ENCODE data around the gene CDKN1B. TPM values are rescaled to one million over a fixed set of nuclear protein-coding genes. Genes with fewer than 3 reads are reported as not detected.

The CDKN1B gene
- total RNA-seq, 1 experiment from 2014 or later: 27.7 TPM

DNA sequence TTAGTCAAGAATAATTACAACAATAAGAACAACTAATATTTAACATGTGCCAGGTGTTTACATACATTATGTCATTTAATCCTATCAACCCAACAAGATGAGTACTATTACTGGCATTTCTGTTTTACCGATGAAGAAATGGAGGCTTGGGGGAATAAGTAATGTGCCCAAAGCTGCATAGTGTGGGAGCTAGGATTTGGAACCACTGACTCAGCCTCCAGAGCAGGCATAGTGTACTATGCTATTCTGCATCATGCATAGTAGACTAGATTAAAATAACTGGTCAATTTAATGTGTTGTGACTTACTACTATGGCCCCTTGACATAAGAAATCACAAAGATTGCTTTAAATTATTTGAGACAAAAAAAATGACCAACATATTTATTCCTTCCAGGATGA is 30.7 kb upstream of the CDKN1B start:
- H3K9me3 Mint-ChIP-seq: no peaks in the 10 kb centered on the region
- H3K27ac Mint-ChIP-seq: peak overlapping the region in 1 of 3 experiments; percentile 88; a peak in 2 of 7 replicates

More for the DNA sequence above, 30.7 kb upstream of the CDKN1B start:
- Histone ChIP-seq H3K27ac (ENCODE audit: insufficient read length, low read depth, low read length) (no peak overlapping the region), H3K9me3 (ENCODE audit: control insufficient read depth, low read depth, low read length) (no peaks in the 10 kb centered on the region), H2BK20ac (ENCODE audit: low read depth, low read length, poor library complexity, severe bottlenecking) (no peak overlapping the region), H3K23ac (ENCODE audit: insufficient read length, low read depth, low read length) (no peak overlapping the region), H3K79me1 (ENCODE audit: insufficient read depth, low read depth, low read length, poor library complexity, severe bottlenecking) (no peaks in the 10 kb centered on the region), H4K5ac (ENCODE audit: insufficient read length, low read depth, low read length) (no peak overlapping the region), H3K4me2 (ENCODE audit: insufficient read depth, insufficient read length, low read length) (no peak overlapping the region), H2BK12ac (ENCODE audit: insufficient read length, low read depth, low read length) (no peak overlapping the region), H4K91ac (ENCODE audit: insufficient read length, low read depth, low read length) (no peak overlapping the region), H3K18ac (ENCODE audit: insufficient read length, low read depth, low read length) (no peak overlapping the region), H3K14ac (ENCODE audit: insufficient read depth, low read length) (no peak overlapping the region), H2BK15ac (ENCODE audit: low read depth, low read length) (no peak overlapping the region), H3K56ac (ENCODE audit: insufficient read length, low read depth, low read length) (no peak overlapping the region), H4K20me1 (ENCODE audit: control insufficient read depth, insufficient read depth, insufficient read length) (no peaks in the 10 kb centered on the region), H3K4me1 (ENCODE audit: insufficient read depth, low read length) (no peaks in the 10 kb centered on the region), H3K23me2 (ENCODE audit: insufficient read length, low read depth, low read length, poor library complexity, severe bottlenecking) (peaks cover 3% of the 10 kb centered on the region), H2AFZ (ENCODE audit: low read length) (no peak overlapping the region), H4K8ac (replicated peaks; ENCODE audit: insufficient read length, low read depth, low read length) (no peak overlapping the region), H3K79me2 (ENCODE audit: insufficient read depth, low read length) (no peaks in the 10 kb centered on the region; the same call in 1 of the 2 replicates), H2BK120ac (ENCODE audit: low read depth, low read length, poor library complexity, severe bottlenecking) (no peak overlapping the region), H2BK5ac (ENCODE audit: insufficient read length, low read length) (no peak overlapping the region), H3K9ac (ENCODE audit: extremely low read depth, insufficient read length, low read length) (no peak overlapping the region), H2AK5ac (ENCODE audit: insufficient read length, low read length) (no peak overlapping the region), H3K27me3 (ENCODE audit: insufficient read depth, low read length) (no peaks in the 10 kb centered on the region; the same call in 1 of the 2 replicates), H3K4ac (ENCODE audit: low read depth, low read length) (no peak overlapping the region), H3T11ph (ENCODE audit: low read length) (no peak overlapping the region)
- Mint-ChIP-seq H3K36me3 (ENCODE audit: insufficient read depth in 1 of 3, low read depth in 3 of 3) (peaks cover 0 to 8% (median under 1%) of the 10 kb centered on the region in 3 experiments; a peak in 3 of 7 replicates), H3K4me1 (peaks cover 42 to 44% of the 10 kb centered on the region in 2 experiments), H3K4me3 (no peak overlapping the region), H3K27me3 (ENCODE audit: low read depth) (no peaks in the 10 kb centered on the region)
- no CpG with 5 or more reads among the region's 1 CpG for WGBS (ENCODE audit: extremely low coverage, insufficient read length, low lambda C conversion rate)
- DNase-seq: no peak
- TF ChIP-seq, protein P1, sequence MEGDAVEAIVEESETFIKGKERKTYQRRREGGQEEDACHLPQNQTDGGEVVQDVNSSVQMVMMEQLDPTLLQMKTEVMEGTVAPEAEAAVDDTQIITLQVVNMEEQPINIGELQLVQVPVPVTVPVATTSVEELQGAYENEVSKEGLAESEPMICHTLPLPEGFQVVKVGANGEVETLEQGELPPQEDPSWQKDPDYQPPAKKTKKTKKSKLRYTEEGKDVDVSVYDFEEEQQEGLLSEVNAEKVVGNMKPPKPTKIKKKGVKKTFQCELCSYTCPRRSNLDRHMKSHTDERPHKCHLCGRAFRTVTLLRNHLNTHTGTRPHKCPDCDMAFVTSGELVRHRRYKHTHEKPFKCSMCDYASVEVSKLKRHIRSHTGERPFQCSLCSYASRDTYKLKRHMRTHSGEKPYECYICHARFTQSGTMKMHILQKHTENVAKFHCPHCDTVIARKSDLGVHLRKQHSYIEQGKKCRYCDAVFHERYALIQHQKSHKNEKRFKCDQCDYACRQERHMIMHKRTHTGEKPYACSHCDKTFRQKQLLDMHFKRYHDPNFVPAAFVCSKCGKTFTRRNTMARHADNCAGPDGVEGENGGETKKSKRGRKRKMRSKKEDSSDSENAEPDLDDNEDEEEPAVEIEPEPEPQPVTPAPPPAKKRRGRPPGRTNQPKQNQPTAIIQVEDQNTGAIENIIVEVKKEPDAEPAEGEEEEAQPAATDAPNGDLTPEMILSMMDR (conservative IDR thresholded peaks at IDR 0.05): no peak

All from H9 (cell line).